Measurements from ENCODE around the gene CFDP1.
A peak's percentile ranks its signal among the peaks of the same experiment; 100 is the strongest.
"Not testable (repeated sequence)": the region's sequence is repeated elsewhere in the genome, so short reads cannot be mapped to it uniquely, and the experiment has no call there.

The CFDP1 gene

DNA sequence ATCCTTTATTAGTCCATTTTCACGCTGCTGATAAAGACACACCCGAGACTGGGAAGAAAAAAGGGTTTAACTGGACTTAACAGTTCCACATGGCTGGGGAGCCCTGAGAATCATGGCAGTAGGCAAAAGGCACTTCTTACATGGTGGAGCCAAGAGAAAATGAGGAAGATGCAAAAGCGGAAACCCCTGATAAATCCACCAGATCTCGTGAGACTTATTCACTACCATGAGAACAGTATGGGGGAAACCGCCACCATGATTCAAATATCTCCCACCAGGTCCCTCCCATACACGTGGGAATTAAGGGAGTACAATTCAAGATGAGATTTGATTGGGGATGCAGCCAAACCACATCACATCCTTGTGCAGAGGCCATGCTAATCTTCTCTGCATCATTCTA is 146.9 kb downstream of the CFDP1 start:
- no peak overlapping the region for H3K4me3 ChIP-seq (ENCODE audit: control insufficient read depth, low read depth, low read length)
- DNase-seq (ENCODE audit: low read depth), result no peak
- TF ChIP-seq, protein P1, sequence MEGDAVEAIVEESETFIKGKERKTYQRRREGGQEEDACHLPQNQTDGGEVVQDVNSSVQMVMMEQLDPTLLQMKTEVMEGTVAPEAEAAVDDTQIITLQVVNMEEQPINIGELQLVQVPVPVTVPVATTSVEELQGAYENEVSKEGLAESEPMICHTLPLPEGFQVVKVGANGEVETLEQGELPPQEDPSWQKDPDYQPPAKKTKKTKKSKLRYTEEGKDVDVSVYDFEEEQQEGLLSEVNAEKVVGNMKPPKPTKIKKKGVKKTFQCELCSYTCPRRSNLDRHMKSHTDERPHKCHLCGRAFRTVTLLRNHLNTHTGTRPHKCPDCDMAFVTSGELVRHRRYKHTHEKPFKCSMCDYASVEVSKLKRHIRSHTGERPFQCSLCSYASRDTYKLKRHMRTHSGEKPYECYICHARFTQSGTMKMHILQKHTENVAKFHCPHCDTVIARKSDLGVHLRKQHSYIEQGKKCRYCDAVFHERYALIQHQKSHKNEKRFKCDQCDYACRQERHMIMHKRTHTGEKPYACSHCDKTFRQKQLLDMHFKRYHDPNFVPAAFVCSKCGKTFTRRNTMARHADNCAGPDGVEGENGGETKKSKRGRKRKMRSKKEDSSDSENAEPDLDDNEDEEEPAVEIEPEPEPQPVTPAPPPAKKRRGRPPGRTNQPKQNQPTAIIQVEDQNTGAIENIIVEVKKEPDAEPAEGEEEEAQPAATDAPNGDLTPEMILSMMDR (conservative IDR thresholded peaks at IDR 0.05; ENCODE audit: control insufficient read depth, insufficient read depth, low read depth, low read length), result no peak

DNA sequence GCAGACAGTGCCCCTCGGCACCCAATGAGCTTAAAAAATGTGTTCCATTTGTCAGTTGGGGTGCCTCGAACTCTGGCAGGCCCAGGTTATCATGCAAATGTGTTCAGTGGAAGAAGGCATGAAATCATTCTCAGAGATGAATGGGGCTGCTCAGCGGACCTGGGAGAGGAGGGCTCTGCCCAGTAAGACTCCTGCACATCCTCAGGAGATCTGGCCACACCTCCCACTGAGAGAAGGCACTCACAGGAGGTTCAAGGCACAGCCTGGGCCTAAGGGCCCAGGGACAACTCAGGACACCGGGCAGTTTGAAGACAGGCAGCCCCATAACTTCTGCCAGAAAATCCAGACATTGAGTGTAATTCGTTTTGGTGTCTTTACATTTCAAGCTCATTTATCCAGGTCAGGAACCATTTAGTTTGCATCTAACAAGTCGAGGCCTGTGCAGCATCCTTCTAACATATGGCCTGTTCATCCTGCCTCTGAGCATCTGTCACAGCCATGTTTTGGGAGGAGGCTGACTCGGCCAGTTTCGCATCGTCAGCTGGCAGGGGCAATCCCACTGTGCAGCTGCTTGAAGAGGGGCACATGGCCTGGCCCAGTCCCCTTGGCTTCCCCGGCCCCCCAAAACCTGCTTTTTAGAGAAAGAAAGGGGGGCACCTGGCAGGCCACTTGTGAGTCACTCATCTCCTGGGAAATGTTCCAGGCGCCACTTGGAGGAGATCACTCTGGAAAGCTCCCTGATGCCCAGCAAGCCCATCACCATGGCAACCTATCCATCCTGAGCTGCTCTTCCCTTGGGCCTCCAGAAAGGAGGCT is 150.6 kb downstream of the CFDP1 start:
- TF ChIP-seq, protein P1 (conservative IDR thresholded peaks at IDR 0.05; ENCODE audit: control insufficient read depth, insufficient read depth, low read depth, low read length), result no peak
- peak; percentile 31 for DNase-seq (ENCODE audit: low read depth)
- H3K4me3 ChIP-seq (ENCODE audit: control insufficient read depth, low read depth, low read length), result no peak overlapping the region

DNA sequence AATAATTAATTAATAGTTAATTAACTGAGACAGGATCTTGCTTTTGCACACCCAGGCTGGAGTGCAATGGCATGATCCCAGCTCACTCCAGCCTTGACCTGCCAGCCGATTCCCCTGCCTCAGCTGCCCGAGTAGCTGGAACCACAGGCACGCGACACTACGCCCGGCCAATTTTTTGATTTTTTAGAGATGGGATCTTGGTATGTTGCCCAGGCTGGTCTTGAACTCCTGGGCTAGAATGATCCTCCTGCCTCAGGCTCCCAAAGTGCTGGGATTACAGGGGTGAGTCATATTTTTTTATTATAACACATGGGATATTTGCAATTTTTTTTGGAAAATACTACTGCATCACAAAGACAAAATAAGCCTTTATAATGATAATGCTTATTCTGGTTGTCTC is 151.5 kb downstream of the CFDP1 start:
- no peak for DNase-seq (ENCODE audit: low read depth)
- TF ChIP-seq, protein P1 (conservative IDR thresholded peaks at IDR 0.05; ENCODE audit: control insufficient read depth, insufficient read depth, low read depth, low read length), result no peak
- no peak overlapping the region for H3K4me3 ChIP-seq (ENCODE audit: control insufficient read depth, low read depth, low read length)

DNA sequence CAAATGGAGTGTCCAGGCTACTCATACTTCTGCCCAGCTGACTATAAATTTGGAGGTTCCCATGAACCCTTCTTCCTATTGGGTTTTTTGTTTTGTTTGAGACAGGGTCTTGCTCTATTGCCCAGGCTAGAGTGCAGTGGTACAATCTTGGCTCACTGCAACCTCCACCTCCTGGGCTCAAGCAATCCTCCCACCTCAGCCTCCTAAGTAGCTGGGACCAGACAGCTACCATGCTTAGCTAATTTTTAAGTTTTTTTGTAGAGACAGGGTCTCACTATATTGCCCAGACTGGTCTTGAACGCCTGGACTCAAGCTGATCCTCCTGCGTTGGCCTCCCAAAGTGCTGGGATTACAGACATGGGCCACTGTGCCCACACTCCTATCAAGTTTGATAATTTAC is 152.3 kb downstream of the CFDP1 start:
- not testable (repeated sequence) for H3K4me3 ChIP-seq (ENCODE audit: control insufficient read depth, low read depth, low read length); DNase-seq (ENCODE audit: low read depth)

DNA sequence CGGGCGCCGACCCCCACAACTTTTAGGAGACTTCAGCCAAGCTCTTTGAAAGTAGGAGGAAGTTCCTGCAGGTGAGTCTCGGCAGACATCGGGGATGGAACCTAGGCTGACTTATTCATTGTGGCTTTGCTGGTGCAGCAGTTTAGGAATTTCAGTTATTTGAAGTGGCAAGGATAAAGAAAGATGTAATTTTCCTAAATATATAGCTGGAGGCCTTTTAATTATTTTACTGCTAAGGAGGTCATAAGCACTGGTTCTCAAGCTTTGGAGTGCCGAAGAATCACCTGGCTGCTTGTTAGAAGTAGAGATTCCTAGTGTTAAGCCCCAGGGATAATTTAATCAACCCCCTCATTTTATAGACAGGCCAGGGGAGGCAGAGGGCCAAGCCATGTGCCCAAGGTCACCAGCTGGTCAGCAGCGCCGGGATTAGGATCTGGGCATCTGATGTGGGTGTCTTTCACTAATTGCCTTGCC is 152.9 kb downstream of the CFDP1 start:
- TF ChIP-seq, protein P1 (conservative IDR thresholded peaks at IDR 0.05; ENCODE audit: control insufficient read depth, insufficient read depth, low read depth, low read length), result no peak

DNA sequence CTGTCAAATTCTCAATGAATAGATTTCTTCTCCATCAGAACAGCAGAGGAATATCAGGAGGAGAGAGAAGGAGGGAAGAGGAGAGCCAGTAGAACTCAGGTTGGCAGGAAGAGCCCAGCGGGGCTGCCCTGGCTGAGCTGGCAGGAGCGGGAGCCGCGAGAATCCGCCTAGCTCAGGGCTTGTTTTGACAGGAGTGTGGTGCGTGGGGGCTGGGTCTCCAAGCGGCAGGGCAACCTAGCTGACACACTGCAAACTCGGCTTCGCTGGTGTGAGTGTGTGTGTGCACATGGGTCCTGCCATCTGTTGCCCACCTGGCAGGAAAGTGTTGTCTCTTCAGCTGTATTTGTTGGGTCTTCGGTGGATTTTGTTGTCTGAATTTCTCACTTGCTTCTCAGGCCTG is 154.0 kb downstream of the CFDP1 start:
- TF ChIP-seq, protein P1 (conservative IDR thresholded peaks at IDR 0.05; ENCODE audit: control insufficient read depth, insufficient read depth, low read depth, low read length), result no peak
- DNase-seq (ENCODE audit: low read depth), result no peak
- H3K4me3 ChIP-seq (ENCODE audit: control insufficient read depth, low read depth, low read length), result no peak overlapping the region

More for the DNA sequence above, 152.9 kb downstream of the CFDP1 start:
- H3K4me3 ChIP-seq (ENCODE audit: control insufficient read depth, low read depth, low read length), result no peak overlapping the region
- DNase-seq (ENCODE audit: low read depth), result no peak

DNA sequence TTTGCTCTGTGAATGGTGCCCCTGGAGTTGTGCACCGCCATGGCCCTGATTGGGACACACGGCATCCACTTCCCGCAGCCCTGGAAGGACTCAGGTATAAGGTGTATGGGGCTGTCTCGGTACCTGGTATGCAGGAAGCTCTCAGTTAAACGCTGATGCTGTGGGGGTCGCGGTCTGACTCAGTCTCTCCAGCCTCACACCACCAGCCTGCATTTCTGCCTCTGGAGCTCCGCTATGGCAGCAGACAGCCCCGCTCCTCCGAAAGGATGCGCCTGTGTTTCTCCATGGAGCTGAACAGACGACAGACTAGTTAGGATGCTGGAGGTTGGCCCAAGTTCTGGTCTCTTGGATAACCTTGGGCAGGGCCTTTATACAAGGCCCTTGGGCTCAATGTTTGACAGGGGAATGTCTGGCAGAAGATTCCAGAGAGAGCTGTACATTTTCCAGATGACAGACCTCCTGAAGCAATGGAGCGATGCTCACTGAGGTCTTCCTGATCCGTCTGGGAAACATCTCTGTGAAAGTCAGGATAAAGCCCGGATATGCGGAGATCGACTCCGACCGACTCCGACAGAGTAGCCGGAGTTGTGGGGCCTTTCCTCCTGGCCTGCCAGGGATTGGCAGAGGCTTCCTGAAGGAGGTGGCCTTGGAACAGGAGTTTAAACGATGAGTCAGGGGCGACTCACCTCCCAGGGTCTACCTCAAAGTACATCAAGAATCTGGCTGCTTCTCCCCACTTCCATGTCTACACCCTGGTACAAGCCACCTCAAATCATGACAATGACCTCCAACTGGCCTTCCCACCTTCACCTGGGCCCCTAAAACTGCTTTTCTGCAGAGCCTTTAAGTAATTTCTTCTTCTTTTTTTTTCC is 160.0 kb downstream of the CFDP1 start:
- TF ChIP-seq, protein P1 (conservative IDR thresholded peaks at IDR 0.05; ENCODE audit: control insufficient read depth, insufficient read depth, low read depth, low read length), result no peak
- H3K4me3 ChIP-seq (ENCODE audit: control insufficient read depth, low read depth, low read length), result no peak overlapping the region
- DNase-seq (ENCODE audit: low read depth), result peak; percentile 68

DNA sequence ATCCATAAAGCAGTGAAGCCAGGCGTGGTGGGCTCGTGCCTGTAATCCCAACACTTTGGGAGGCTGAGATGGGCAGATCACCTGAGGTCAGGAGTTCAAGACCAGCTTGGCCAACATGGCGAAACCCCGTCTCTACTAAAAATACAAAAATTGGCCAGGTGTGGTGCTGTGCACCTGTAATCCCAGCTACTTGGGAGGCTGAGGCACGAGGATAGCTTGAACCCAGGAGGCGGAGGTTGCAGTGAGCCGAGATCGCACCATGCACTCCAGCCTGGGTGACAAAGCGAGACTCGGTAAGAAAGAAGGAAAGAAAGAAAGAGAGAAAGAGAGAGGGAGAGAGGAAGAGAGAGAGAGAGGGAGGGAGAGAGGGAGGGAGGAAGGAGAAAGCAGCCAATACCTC is 160.7 kb downstream of the CFDP1 start:
- H3K4me3 ChIP-seq (ENCODE audit: control insufficient read depth, low read depth, low read length); DNase-seq (ENCODE audit: low read depth): not testable (repeated sequence)
